Omental fat pad (tissue), 4 donors: ENCODE data around the gene UBE2D3. TPM values are rescaled to one million over a fixed set of nuclear protein-coding genes. Genes with fewer than 3 reads are reported as not detected.

Experiments used
- ATAC-seq: fragments of 150-250 bp; one replicate; pipeline ENCODE4 v1.9.1; 2016; ENCODE audit warnings: mild to moderate bottlenecking, moderate library complexity; ENCODE audit not compliant: low FRiP score
- DNase-seq: peaks from one replicate; pipeline ENCODE4 v3.0.0-alpha.2; 2019; ENCODE audit warnings: low spot score
- total RNA-seq, 4 donors: library from RNA; depleted of rRNA; stranded (reverse); fragments of >200 nt; gene quantifications; one replicate each; pipeline ENCODE4 v1.1.0, GENCODE V29; 2016
- TF ChIP-seq, protein P1 (sequence below), 3 donors: fragments of 450-650 bp; IDR thresholded peaks; one replicate each; pipeline ENCODE4 v1.5.1; 2016 to 2017; ENCODE audit warnings: antibody characterized with exemption in 3 of 3, mild to moderate bottlenecking in 3 of 3, moderate library complexity in 2 of 3

UBE2D3 gene
- total RNA-seq, 4 donors from 2014 or later: 349 to 519 (median 452) TPM

GRCh38 chr4:102792361-102792936, 34.9 kb downstream of the UBE2D3 start:
- ATAC-seq: no peak
- no peak for DNase-seq
- TF ChIP-seq, protein P1, sequence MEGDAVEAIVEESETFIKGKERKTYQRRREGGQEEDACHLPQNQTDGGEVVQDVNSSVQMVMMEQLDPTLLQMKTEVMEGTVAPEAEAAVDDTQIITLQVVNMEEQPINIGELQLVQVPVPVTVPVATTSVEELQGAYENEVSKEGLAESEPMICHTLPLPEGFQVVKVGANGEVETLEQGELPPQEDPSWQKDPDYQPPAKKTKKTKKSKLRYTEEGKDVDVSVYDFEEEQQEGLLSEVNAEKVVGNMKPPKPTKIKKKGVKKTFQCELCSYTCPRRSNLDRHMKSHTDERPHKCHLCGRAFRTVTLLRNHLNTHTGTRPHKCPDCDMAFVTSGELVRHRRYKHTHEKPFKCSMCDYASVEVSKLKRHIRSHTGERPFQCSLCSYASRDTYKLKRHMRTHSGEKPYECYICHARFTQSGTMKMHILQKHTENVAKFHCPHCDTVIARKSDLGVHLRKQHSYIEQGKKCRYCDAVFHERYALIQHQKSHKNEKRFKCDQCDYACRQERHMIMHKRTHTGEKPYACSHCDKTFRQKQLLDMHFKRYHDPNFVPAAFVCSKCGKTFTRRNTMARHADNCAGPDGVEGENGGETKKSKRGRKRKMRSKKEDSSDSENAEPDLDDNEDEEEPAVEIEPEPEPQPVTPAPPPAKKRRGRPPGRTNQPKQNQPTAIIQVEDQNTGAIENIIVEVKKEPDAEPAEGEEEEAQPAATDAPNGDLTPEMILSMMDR (IDR thresholded peaks at IDR 0.05): no peak

DNA sequence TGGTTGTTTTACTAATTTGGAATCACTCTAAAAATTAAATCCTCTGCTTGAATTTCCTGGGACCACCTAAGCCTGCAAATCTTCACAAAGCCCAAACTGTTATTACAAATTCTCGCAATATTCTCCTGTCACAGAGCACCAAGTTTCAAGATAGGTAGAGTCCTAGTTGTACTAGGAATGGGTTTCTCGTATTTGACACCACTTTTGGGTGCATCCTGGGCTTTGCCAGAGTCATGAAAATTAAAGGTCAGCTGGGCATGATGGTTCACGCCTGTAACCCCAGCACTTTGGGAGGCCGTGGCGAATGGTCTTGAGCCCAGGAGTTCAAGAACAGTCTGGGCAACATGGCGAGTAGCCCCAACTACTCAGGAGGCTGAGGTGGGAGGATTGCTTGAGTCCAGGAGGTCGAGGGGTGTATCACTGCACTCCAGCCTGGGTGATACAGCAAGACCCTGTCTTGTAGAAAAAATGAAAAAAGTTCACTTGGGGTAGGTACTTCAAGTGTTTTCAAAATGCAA, 36.0 kb downstream of the UBE2D3 start:
- no peak for DNase-seq
- TF ChIP-seq, protein P1 (IDR thresholded peaks at IDR 0.05): no peak
- no peak for ATAC-seq

- TF ChIP-seq, protein P1 (IDR thresholded peaks at IDR 0.05): no peak
- DNase-seq (no peak), ATAC-seq (no peak)
These were observed 38.0 kb downstream of the UBE2D3 start for GRCh38 chr4:102789317-102789717.

DNA sequence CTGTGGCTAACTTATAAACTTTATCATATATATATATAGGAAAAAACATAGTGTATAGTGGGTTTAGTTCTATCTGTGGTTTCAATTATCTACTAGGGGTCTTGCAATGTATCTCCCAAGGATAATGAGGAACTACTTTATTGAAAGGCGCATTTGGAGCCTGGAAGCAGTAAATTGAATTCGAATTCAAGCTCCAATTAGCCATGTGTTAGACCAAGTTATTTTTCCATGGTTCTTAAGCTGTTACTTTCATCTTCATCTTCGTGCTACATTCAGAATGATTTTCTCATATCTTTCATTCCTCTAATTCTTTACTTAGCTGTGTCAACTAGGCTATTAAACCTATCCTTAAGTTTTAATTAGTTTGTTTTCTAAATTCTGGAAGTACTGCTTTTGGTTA, 39.4 kb downstream of the UBE2D3 start:
- ATAC-seq (no peak), DNase-seq (no peak)
- TF ChIP-seq, protein P1 (IDR thresholded peaks at IDR 0.05): no peak

- DNase-seq (no peak), ATAC-seq (peak; percentile 55)
- TF ChIP-seq, protein P1 (IDR thresholded peaks at IDR 0.05): no peak
These were observed 40.1 kb downstream of the UBE2D3 start for GRCh38 chr4:102787096-102787881.

DNA sequence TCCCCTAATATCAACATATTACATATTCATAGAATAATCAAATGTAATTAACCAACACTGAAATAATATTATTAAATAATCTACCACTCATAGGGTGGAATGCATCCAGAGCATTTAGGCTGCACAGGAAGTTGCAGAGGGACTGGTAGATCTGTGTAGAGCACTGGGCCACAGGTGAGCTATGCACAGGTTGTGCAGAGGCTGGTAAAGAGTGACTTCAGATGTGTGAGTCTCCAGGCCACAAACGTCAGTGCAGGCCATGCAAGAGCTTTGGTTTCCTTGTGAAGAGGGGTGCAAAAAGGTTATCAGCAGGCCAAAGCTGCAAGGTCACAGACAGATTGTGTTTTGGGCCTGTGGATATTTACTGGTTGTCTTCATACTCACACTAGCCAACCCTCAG, 41.1 kb downstream of the UBE2D3 start:
- TF ChIP-seq, protein P1 (IDR thresholded peaks at IDR 0.05): no peak
- DNase-seq (no peak), ATAC-seq (no peak)
